NCI-H2107 treated with DMSO at 0.1 percent for 48 hours (cell line): ENCODE data around the gene THRB.

Source experiments
- DNase-seq: peaks from one replicate; lab custom pipeline; 2025; ENCODE audit not compliant: unreplicated experiment; lab: John Stamatoyannopoulos, UW

Gene THRB

GRCh38 chr3:24235121-24235520 lies 259.5 kb downstream of the THRB start:
- DNase-seq = no peak

- DNase-seq = no peak
Measured at GRCh38 chr3:24232784-24233183, 261.9 kb downstream of the THRB start.

GRCh38 chr3:24229468-24230221 lies 265.0 kb downstream of the THRB start:
- no peak for DNase-seq

GRCh38 chr3:24227635-24228034 lies 267.0 kb downstream of the THRB start:
- DNase-seq = no peak

GRCh38 chr3:24226397-24226796 lies 268.3 kb downstream of the THRB start:
- no peak for DNase-seq

GRCh38 chr3:24225385-24225950 lies 269.2 kb downstream of the THRB start:
- DNase-seq = no peak

GRCh38 chr3:24224666-24225384 lies 269.8 kb downstream of the THRB start:
- no peak for DNase-seq

GRCh38 chr3:24222165-24222805 lies 272.4 kb downstream of the THRB start:
- DNase-seq = no peak

- no peak for DNase-seq
Measured at GRCh38 chr3:24220859-24221657, 273.6 kb downstream of the THRB start.

- no peak for DNase-seq
Measured at GRCh38 chr3:24215502-24215901, 279.1 kb downstream of the THRB start.

- DNase-seq = no peak
Measured at GRCh38 chr3:24211381-24211780, 283.3 kb downstream of the THRB start.

GRCh38 chr3:24202071-24202470 lies 292.6 kb downstream of the THRB start:
- no peak for DNase-seq

- no peak for DNase-seq
Measured at GRCh38 chr3:24201301-24201700, 293.3 kb downstream of the THRB start.

- no peak for DNase-seq
Measured at GRCh38 chr3:24199775-24200247, 294.8 kb downstream of the THRB start.

- DNase-seq = no peak
Measured at GRCh38 chr3:24199300-24199699, 295.4 kb downstream of the THRB start.

GRCh38 chr3:24198728-24199127 lies 295.9 kb downstream of the THRB start:
- DNase-seq = no peak

- DNase-seq = no peak
Measured at GRCh38 chr3:24197809-24198208, 296.8 kb downstream of the THRB start.

GRCh38 chr3:24196526-24196925 lies 298.1 kb downstream of the THRB start:
- no peak for DNase-seq

- DNase-seq = no peak
Measured at GRCh38 chr3:24195504-24196230, 299.0 kb downstream of the THRB start.

GRCh38 chr3:24192469-24193056 lies 302.1 kb downstream of the THRB start:
- no peak for DNase-seq
